ENCODE data around the gene PTPN18. TPM values are rescaled to one million over a fixed set of nuclear protein-coding genes. Genes with fewer than 3 reads are reported as not detected.

PTPN18 gene
- total RNA-seq, 1 experiment from 2014 or later: 46.5 TPM

DNA sequence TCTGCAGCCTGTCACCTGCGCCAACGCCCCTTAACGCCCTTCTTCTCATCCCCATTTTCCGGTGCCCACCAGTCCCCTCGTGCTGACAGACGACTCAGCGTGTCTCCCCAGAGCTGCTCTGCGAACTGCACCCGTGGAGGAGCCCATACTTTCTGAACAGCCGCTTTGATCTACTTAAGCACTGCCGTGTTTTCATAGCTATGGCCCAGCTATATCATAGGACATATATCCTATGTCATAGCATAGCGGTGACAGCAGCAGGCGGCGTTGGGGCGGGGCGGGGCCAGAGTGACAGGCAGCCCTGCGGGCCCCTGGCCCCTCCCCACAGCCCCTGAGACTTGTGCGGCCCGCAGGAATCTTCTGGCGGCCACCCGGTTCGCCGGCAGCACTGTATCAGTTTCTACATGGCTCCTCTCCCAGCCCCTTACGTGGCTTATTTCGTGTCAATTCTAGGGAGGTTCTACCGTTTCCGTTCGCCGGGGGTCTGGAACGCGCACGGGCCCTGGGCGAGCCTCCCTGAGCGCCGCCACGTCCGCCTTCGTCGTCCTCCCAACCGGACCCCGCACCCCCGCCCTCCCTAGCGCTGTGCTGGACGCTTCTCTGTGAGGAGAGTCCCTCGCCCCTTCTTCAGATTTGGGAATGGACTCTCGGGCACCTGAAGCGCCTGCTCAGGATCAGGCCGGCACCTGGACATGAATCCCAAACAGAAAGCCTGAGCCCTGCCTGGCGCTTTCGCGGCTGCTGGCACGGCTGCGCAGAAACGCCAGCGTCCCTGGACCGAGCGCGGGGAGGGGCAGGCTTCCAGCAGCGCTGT, 35.4 kb downstream of the PTPN18 start:
- peaks cover 15% of the 10 kb centered on the region for H3K4me1 Mint-ChIP-seq (ENCODE audit: low read depth, unreplicated experiment)
- peak overlapping the region; percentile 91 for H3K4me3 ChIP-seq (ENCODE audit: low read depth, low read length)
- H3K27me3 ChIP-seq (replicated peaks; ENCODE audit: control insufficient read depth, insufficient read depth, low read length): no peaks in the 10 kb centered on the region
- H3K9me3 Mint-ChIP-seq (ENCODE audit: unreplicated experiment): no peaks in the 10 kb centered on the region
- H3K9me3 ChIP-seq: no peaks in the 10 kb centered on the region
- BruUV-seq (replicated peaks): no TSS peak
- peaks cover 21% of the 10 kb centered on the region for H3K4me1 ChIP-seq
- peak overlapping the region; percentile 74 for H3K27ac Mint-ChIP-seq (ENCODE audit: unreplicated experiment)
- TF ChIP-seq CTCF (IDR thresholded peaks at IDR 0.05; ENCODE audit: insufficient read depth in 1 of 2, low read depth in 1 of 2, low read length in 1 of 2, severe bottlenecking in 1 of 2, unreplicated experiment in 1 of 2): no peak
- peak; percentile 84 to 88 for DNase-seq
- intact Hi-C loops (cut with micrococcal nuclease; ENCODE audit: unreplicated experiment): loop anchor here (1.0 to 5.0 kb wide), 4 partner anchors 19 to 49 kb away; partner anchors contain the start of gene IMP4
- POLR2A ChIA-PET: interaction anchor here (0.5 to 1.8 kb wide), 4 partner anchors 14 to 49 kb away, joined by 3 to 4 read pairs (median 4); partner anchors contain the start of gene IMP4
- CTCF ChIA-PET: interaction anchor here (1.1 to 2.6 kb wide), 3 partner anchors 18 to 36 kb away, joined by 4 to 12 read pairs (median 4); partner anchors contain the start of gene PTPN18
- H3K36me3 Mint-ChIP-seq (ENCODE audit: insufficient read depth, unreplicated experiment): peaks cover 6% of the 10 kb centered on the region
- no peaks in the 10 kb centered on the region for H3K36me3 ChIP-seq (ENCODE audit: control insufficient read depth, insufficient read depth, low read length)
- no peaks in the 10 kb centered on the region for H3K27me3 Mint-ChIP-seq (ENCODE audit: insufficient read depth, unreplicated experiment)
- H3K4me3 Mint-ChIP-seq (ENCODE audit: unreplicated experiment): peak overlapping the region; percentile 72

DNA sequence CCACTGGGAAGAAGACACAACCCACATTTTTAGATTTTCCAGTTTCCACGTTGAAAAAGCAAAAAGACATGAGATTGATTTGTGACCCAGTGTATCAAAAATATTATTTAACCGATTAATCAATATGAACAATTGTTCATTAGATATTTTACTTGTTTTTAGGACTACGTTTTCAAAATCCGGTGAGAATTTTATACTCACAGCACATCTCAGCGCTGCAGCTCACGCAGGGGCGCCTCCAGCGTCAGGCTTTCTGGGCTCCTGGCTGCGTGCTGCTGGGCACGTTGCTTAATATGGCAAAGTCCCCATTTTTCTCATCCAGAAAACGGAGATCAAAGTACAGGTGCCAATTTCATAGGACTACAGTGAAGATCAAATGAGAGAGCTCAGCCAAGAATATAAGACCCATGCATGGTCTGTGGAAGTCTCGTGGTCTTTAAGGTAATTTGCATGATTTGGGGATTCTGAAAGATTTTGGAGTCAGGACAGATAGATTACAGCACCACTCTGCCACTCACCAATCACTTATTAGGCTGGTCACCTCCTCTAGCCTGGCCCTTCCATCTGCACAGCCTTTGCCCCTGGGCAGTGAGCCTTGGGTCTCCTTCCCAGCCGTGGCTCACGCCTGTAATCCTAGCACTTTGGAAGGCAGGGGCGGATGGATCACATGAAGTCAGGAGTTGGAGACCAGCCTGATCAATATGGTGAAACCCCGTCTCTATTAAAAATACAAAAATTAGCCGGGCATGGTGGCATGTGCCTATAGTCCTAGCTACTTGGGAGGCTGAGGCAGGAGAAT, 36.2 kb downstream of the PTPN18 start:
- intact Hi-C loops (cut with micrococcal nuclease; ENCODE audit: unreplicated experiment): loop anchor here (1.0 to 5.0 kb wide), 4 partner anchors 20 to 50 kb away; partner anchors contain the start of gene IMP4

More for the DNA sequence above, 36.2 kb downstream of the PTPN18 start:
- Mint-ChIP-seq H3K36me3 (ENCODE audit: insufficient read depth, unreplicated experiment) (peaks cover 6% of the 10 kb centered on the region), H3K9me3 (ENCODE audit: unreplicated experiment) (no peaks in the 10 kb centered on the region), H3K27ac (ENCODE audit: unreplicated experiment) (peak overlapping the region; percentile 74), H3K4me1 (ENCODE audit: low read depth, unreplicated experiment) (peaks cover 15% of the 10 kb centered on the region), H3K4me3 (ENCODE audit: unreplicated experiment) (peak overlapping the region; percentile 72), H3K27me3 (ENCODE audit: insufficient read depth, unreplicated experiment) (no peaks in the 10 kb centered on the region)
- BruUV-seq (replicated peaks): TSS peak; percentile 63
- peak in 1 of 2 experiments; percentile 27 for TF ChIP-seq CTCF (IDR thresholded peaks at IDR 0.05; ENCODE audit: insufficient read depth in 1 of 2, low read depth in 1 of 2, low read length in 1 of 2, severe bottlenecking in 1 of 2, unreplicated experiment in 1 of 2)
- Histone ChIP-seq H3K36me3 (ENCODE audit: control insufficient read depth, insufficient read depth, low read length) (no peaks in the 10 kb centered on the region), H3K4me3 (ENCODE audit: low read depth, low read length) (peak overlapping the region; percentile 91), H3K4me1 (peaks cover 21% of the 10 kb centered on the region), H3K9me3 (no peaks in the 10 kb centered on the region), H3K27me3 (replicated peaks; ENCODE audit: control insufficient read depth, insufficient read depth, low read length) (no peaks in the 10 kb centered on the region)
- DNase-seq: peak in 1 of 2 experiments; percentile 43
- POLR2A ChIA-PET: interaction anchor here (0.6 to 1.8 kb wide), 2 partner anchors 14 to 50 kb away, joined by 3 to 4 read pairs; partner anchors contain the start of gene IMP4
- CTCF ChIA-PET: interaction anchor here (1.4 kb wide), 1 partner anchor 36 kb away, joined by 4 read pairs; the partner anchor contains the start of gene PTPN18

Data from Caco-2 (cell line).